PFSK-1 (cell line): ENCODE measurements around the gene SKIC2.

Experiments
- FOXP2 ChIP-seq: optimal IDR thresholded peaks from 2 replicates; pipeline ENCODE3; 2011; ENCODE audit warnings: borderline replicate concordance, control low read depth, inconsistent platforms; ENCODE audit not compliant: insufficient read depth; ENCODE audit errors: extremely low read length, extremely low read depth
- POLR2AphosphoS5 ChIP-seq: IDR thresholded peaks from 2 replicates; pipeline ENCODE4 v1.6.1; 2012; ENCODE audit warnings: low read depth, mild to moderate bottlenecking, control low read depth, low read length, moderate library complexity
- TAF1 ChIP-seq: IDR thresholded peaks from 2 replicates; pipeline ENCODE4 v1.6.1; 2012; ENCODE audit warnings: low read length, control low read depth, borderline replicate concordance; ENCODE audit not compliant: insufficient read depth

DNA sequence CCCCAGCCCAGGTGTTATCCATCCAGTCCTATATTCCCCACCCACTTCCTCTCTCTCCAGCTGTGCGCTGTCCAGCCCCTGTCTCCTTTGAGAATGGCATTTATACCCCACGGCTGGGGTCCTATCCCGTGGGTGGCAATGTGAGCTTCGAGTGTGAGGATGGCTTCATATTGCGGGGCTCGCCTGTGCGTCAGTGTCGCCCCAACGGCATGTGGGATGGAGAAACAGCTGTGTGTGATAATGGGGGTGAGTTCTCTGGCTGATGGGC is 30.4 kb upstream of the SKIC2 start:
- TF ChIP-seq TAF1 (no peak), FOXP2 (no peak), POLR2AphosphoS5 (no peak)
